ENCODE measurements around the gene UROC1. TPM values are rescaled to one million over a fixed set of nuclear protein-coding genes. Genes with fewer than 3 reads are reported as not detected.

Gene UROC1
- total RNA-seq, 1 experiment from 2014 or later = not detected

DNA sequence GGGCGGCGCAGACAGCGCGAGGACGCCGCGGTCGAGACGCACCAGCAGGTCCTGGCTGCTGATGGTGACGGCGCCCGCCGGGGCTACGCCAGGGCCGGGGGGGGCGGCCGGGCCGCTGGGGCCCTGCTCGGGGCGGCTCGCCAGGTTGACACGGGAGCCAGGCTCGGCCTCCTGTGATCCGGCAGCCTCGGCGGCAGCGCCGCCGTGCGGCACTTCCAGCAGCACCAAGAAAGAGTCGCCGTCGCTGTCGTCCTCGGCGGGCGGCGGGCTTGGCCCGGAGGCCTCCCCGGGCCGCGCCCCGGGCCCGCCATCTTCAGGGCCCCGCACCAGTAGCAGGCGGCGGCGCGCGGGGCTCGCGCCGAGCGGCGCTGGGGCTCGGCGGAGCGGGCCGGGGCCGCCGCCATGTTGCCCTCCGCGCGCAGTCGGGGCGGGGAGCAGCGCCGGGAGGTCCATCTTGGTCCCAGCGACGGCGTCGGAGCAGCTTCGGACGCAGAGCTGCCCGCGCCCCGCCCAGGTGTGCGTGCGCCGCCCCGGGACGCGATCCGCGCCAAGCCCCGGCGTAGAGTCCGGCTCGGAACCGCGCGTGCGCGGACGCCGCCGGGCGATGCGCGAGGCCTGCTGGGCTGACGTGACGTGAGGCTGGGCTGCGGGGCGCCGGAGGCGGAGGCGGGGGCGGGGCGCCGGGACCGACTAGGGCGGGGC lies 42.0 kb downstream of the UROC1 start, which contains the start of gene ZXDC (continued):
- TF ChIP-seq ELF1 (IDR thresholded peaks at IDR 0.05; ENCODE audit: borderline replicate concordance, low read depth) = no peak
- TF ChIP-seq, protein P1, sequence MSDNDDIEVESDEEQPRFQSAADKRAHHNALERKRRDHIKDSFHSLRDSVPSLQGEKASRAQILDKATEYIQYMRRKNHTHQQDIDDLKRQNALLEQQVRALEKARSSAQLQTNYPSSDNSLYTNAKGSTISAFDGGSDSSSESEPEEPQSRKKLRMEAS (IDR thresholded peaks at IDR 0.05) = no peak; the same call in 1 of the 2 replicates

DNA sequence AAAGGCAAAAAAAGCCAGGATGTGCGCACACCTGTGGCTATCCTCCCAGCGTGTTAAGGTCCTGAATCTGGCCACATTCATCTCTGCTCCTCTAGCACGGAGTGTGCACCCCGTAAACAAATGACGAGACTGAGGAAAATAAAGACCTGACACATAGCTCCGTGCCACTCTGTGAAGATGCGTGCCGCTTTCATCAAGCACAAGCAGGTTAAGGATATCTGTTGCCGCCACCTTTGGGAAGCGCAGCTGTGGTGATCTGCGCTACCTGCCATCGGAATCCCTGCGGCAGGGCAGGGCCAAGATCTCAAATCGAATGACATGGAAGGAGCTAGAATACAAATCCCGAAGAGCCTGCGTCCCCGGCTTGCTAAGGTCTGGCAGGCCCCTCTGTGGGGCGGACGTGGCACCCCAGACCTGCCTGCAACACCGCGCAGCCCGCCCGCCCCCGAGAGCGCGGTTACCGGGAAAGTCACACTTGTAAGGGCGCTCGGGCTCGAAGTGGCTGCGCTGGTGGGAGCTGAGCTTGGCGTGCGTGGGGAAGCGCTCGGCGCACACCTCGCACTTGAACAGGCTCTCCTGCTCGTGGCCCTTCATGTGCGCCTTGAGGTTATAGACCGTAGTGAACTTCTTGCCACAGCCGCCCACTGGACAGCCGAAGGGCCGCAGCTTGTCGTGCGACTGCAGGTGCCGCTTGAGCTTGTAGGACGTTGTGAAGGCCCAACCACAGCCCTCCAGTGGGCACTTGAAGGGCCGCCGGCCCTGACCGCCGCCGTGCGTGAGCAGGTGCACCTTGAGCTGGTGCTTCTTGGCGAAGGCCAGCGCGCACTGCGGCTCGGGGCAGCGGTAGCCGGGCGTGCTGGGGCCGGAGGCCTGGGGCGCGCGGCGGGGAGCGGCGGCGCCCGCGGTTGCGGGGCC lies 42.8 kb downstream of the UROC1 start:
- intact Hi-C loops (cut with micrococcal nuclease) = loop anchor here (10.0 kb wide), 1 partner anchor 220 kb away; no protein-coding TSS in a partner anchor
- peak overlapping the region; percentile 92 for H3K27ac ChIP-seq (ENCODE audit: low read depth, low read length)
- peak; percentile 16 for DNase-seq (ENCODE audit: low read depth, low spot score)
- peak overlapping the region; percentile 69 to 80 for H3K4me3 ChIP-seq (replicated peaks in 1 of 2; ENCODE audit: low read depth in 1 of 2, low read length in 2 of 2)
- no peak overlapping the region for H2AFZ ChIP-seq (ENCODE audit: low read depth, low read length, poor library complexity, severe bottlenecking)
- H3K79me2 ChIP-seq (ENCODE audit: insufficient read depth, low read length) = peaks cover 52% of the 10 kb centered on the region
- 0 out of 2 replicates have a peak, but pooled peaks cover 6% of the 10 kb centered on the region for H4K20me1 ChIP-seq (ENCODE audit: insufficient read depth)
- ChIA-PET CTCF (interaction anchor here (0.6 to 1.4 kb wide), 3 partner anchors 16 to 340 kb away, joined by 3 to 5 read pairs (median 3); no protein-coding TSS in a partner anchor), RAD21 (ENCODE audit: low non-redundant PET in 1 of 2, low total read pairs in 2 of 2, uncharacterized antibody in 2 of 2, unreplicated experiment in 2 of 2) (interaction anchor here in 1 of 2 experiments (1.5 kb wide), 1 partner anchor 341 kb away, joined by 3 read pairs; no protein-coding TSS in a partner anchor), POLR2A (interaction anchor here (0.8 kb wide), 1 partner anchor 208 kb away, joined by 3 read pairs; no protein-coding TSS in a partner anchor)
- H3K4me1 ChIP-seq (ENCODE audit: control insufficient read depth in 1 of 2, insufficient read depth in 2 of 2, low read length in 2 of 2) = peaks cover 12 to 35% of the 10 kb centered on the region in 2 experiments
- peak; percentile 11 for ATAC-seq
- peak overlapping the region; percentile 95 for H3K4me2 ChIP-seq (ENCODE audit: low read length)
- no peaks in the 10 kb centered on the region for H3K9me2 ChIP-seq (ENCODE audit: insufficient read depth)
- peaks cover 15 to 22% of the 10 kb centered on the region in 2 experiments for H3K36me3 ChIP-seq (ENCODE audit: control insufficient read depth in 1 of 2, insufficient read depth in 2 of 2, low read length in 2 of 2)
- BruUV-seq (replicated peaks) = no TSS peak
- peak overlapping the region; percentile 75 for H3K9ac ChIP-seq (ENCODE audit: low read length)
- H3K27me3 ChIP-seq (ENCODE audit: insufficient read depth, low read length) = no peaks in the 10 kb centered on the region
- H3K9me3 ChIP-seq (ENCODE audit: control insufficient read depth in 1 of 2, insufficient read depth in 1 of 2, low read depth in 1 of 2, low read length in 2 of 2) = no peaks in the 10 kb centered on the region
- TF ChIP-seq, protein P2, sequence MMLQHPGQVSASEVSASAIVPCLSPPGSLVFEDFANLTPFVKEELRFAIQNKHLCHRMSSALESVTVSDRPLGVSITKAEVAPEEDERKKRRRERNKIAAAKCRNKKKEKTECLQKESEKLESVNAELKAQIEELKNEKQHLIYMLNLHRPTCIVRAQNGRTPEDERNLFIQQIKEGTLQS (IDR thresholded peaks at IDR 0.05) = no peak
- TF ChIP-seq FOSL1 (IDR thresholded peaks at IDR 0.05; ENCODE audit: low read depth) (no peak), RAD21 (IDR thresholded peaks at IDR 0.05; ENCODE audit: low read depth) (no peak)

Measured in HCT116 (cell line).